ENCODE measurements around the gene FBRS.

FBRS gene

GRCh38 chr16:30645727-30646126, 12.5 kb upstream of the FBRS start:
- DNase-seq: no peak

GRCh38 chr16:30647274-30647571, 11.0 kb upstream of the FBRS start:
- no peak for DNase-seq

GRCh38 chr16:30649725-30650368, 8.4 kb upstream of the FBRS start:
- DNase-seq: no peak

GRCh38 chr16:30650369-30651123, 7.7 kb upstream of the FBRS start, which contains the start of gene PRR14:
Gene PRR14, plus strand, starts transcription at chr16:30650960. Its CDS starts 686 bp downstream, at chr16:30651646.
- peak; percentile 98 for DNase-seq

GRCh38 chr16:30651124-30652004, 6.9 kb upstream of the FBRS start:
- DNase-seq: peak; percentile 59

GRCh38 chr16:30652005-30652296, 6.3 kb upstream of the FBRS start:
- no peak for DNase-seq

- no peak for DNase-seq
Observed at GRCh38 chr16:30652718-30653117, 5.5 kb upstream of the FBRS start.

GRCh38 chr16:30654856-30655255, 3.4 kb upstream of the FBRS start:
- no peak for DNase-seq

- DNase-seq: no peak
Observed at GRCh38 chr16:30655815-30656347, 2.4 kb upstream of the FBRS start.

GRCh38 chr16:30656388-30656787, 1.8 kb upstream of the FBRS start:
- no peak for DNase-seq

- no peak for DNase-seq
Observed at GRCh38 chr16:30656974-30657865, 1.0 kb upstream of the FBRS start.

- peak; percentile 96 for DNase-seq
Observed at GRCh38 chr16:30658731-30659506, 688 bp downstream of the FBRS start.

- no peak for DNase-seq
Observed at GRCh38 chr16:30659507-30660423, 1.5 kb downstream of the FBRS start.

- DNase-seq: peak; percentile 17
Observed at GRCh38 chr16:30660424-30661261, 2.4 kb downstream of the FBRS start.

GRCh38 chr16:30662449-30662848, 4.2 kb downstream of the FBRS start:
- no peak for DNase-seq

GRCh38 chr16:30663038-30663437, 4.8 kb downstream of the FBRS start:
- DNase-seq: no peak

- no peak for DNase-seq
Observed at GRCh38 chr16:30663820-30664219, 5.6 kb downstream of the FBRS start.

GRCh38 chr16:30664616-30665109, 6.4 kb downstream of the FBRS start:
- DNase-seq: no peak

- no peak for DNase-seq
Observed at GRCh38 chr16:30665155-30665829, 7.1 kb downstream of the FBRS start.
